Adipose tissue (tissue), 3 donors: ENCODE results near the gene ISCA2. TPM values are rescaled to one million over a fixed set of nuclear protein-coding genes. Genes with fewer than 3 reads are reported as not detected.

Experiments used
- H3K27ac ChIP-seq: one replicate; pipeline ENCODE4 v1.5.1; 2013; ENCODE audit warnings: low read depth, low read length
- WGBS, 3 donors: extraction: QIAGEN DNeasy Blood & Tissue Kit; methylation state at CpG; one replicate each; pipeline ENCODE4 v1.1.7; 2013; 5-methylcytosine and 5-hydroxymethylcytosine counted together
- polyA plus RNA-seq, 3 donors: library from polyadenylated mRNA; stranded (reverse); fragments of 200-250 nt; gene quantifications; one replicate each; pipeline ENCODE4 v1.2.3, GENCODE V29; 2013
- donor health status: healthy with polysubstance abuse.
- donor health status: Bipolar disorder and iron deficiency.
- donor health status: healthy.

Gene ISCA2
- polyA plus RNA-seq, 3 donors, result 13.0 to 18.5 (median 13.0) TPM

- WGBS, 3 donors, result 64 to 80% (median 72%) methylated on average over 4 of the region's 4 CpGs
- H3K27ac ChIP-seq, result no peak overlapping the region
These were observed 45.9 kb downstream of the ISCA2 start for GRCh38 chr14:74539503-74539902.

- 90 to 95% (median 92%) methylated on average over 3 of the region's 3 CpGs for WGBS, 3 donors
These were observed 47.7 kb downstream of the ISCA2 start for GRCh38 chr14:74541225-74541624.

GRCh38 chr14:74542056-74542685, 48.6 kb downstream of the ISCA2 start:
- no peak overlapping the region for H3K27ac ChIP-seq
- 84 to 89% (median 87%) methylated on average over 10 of the region's 10 CpGs for WGBS, 3 donors

More at GRCh38 chr14:74541225-74541624, 47.7 kb downstream of the ISCA2 start:
- no peak overlapping the region for H3K27ac ChIP-seq

GRCh38 chr14:74543771-74544438, 50.3 kb downstream of the ISCA2 start:
- 91 to 94% (median 92%) methylated on average over 5 of the region's 5 CpGs for WGBS, 3 donors
- no peak overlapping the region for H3K27ac ChIP-seq

GRCh38 chr14:74545386-74545785, 51.8 kb downstream of the ISCA2 start:
- no peak overlapping the region for H3K27ac ChIP-seq
- WGBS, 3 donors, result 81 to 86% (median 83%) methylated on average over 4 of the region's 4 CpGs

- WGBS, 3 donors, result 74 to 77% (median 76%) methylated on average over 11 of the region's 11 CpGs
- no peak overlapping the region for H3K27ac ChIP-seq
These were observed 52.9 kb downstream of the ISCA2 start for GRCh38 chr14:74546416-74546815.

Other genes with a start within 250 kb of the ISCA2 start
- 10 to 100 TPM; 19.4 to 43.6 (median 36.7) TPM for gene ABCD4, start 190.8 kb upstream of the ISCA2 start, polyA plus RNA-seq
- gene VRTN, start 145.3 kb upstream of the ISCA2 start, polyA plus RNA-seq, result not detected
- under 1 TPM in 2 of 3 donors, not detected in 1; 0.10 TPM for gene SYNDIG1L, start 67.6 kb upstream of the ISCA2 start, polyA plus RNA-seq
- 100 to 1,000 TPM in 2 of 3 donors, 10 to 100 TPM in 1; 73.2 to 238 (median 230) TPM for gene NPC2, start 460 bp upstream of the ISCA2 start, polyA plus RNA-seq
- gene LTBP2, start 118.5 kb downstream of the ISCA2 start, polyA plus RNA-seq, result 10 to 100 TPM in 2 of 3 donors, 1 to 10 TPM in 1; 1.8 to 18.4 (median 13.9) TPM
- 10 to 100 TPM in 1 of 3 donors, 1 to 10 TPM in 2; 5.9 to 10.2 (median 9.6) TPM for gene AREL1, start 219.3 kb downstream of the ISCA2 start, polyA plus RNA-seq
- 10 to 100 TPM; 11.6 to 34.0 (median 26.8) TPM for gene FCF1, start 219.4 kb downstream of the ISCA2 start, polyA plus RNA-seq